Esophagus squamous epithelium (tissue), 4 donors: ENCODE measurements around the gene LITAF.

Experiments used
- POLR2A ChIP-seq, 4 donors: fragments of 450-650 bp; IDR thresholded peaks; one replicate each; pipeline ENCODE4 v1.6.1; 2017; ENCODE audit warnings: antibody characterized with exemption in 4 of 4, mild to moderate bottlenecking in 4 of 4, moderate library complexity in 3 of 4
- TF ChIP-seq, protein P1 (sequence below), 6 experiments: fragments of 450-650 bp in 4 of 6; fragments of 200-600 bp in 2 of 6; sonication (generic) in 2 of 6; IDR thresholded peaks; one replicate each; pipeline ENCODE4 v1.5.1; 2016 to 2019; ENCODE audit warnings: antibody characterized with exemption in 6 of 6, mild to moderate bottlenecking in 4 of 6, moderate library complexity in 4 of 6

DNA sequence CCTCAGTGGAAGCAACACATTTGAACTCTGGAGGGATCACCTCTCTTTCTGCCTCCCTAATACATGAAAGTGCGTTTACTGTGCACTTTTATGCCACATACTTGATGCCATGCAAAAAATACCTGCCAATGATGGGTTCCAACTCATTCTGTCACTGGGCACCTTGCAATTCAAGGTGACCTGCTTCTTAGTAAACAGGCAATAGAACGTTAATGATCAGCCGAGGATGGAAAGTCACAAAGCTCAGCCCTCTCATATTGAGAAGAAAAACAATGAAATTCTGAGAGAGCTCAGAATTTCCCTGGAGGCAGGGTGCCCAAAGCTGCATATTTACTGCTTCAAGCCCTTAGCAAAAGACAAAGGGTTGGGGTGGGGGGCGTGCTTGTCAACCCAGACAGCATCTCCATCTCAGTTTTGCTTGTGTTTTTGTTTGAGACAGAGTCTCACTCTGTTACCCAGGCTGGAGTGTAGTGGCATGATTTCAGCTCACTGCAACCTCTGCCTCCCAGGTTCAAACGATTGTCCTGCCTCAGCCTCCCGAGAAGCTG lies 23.2 kb downstream of the LITAF start:
- TF ChIP-seq, protein P1, sequence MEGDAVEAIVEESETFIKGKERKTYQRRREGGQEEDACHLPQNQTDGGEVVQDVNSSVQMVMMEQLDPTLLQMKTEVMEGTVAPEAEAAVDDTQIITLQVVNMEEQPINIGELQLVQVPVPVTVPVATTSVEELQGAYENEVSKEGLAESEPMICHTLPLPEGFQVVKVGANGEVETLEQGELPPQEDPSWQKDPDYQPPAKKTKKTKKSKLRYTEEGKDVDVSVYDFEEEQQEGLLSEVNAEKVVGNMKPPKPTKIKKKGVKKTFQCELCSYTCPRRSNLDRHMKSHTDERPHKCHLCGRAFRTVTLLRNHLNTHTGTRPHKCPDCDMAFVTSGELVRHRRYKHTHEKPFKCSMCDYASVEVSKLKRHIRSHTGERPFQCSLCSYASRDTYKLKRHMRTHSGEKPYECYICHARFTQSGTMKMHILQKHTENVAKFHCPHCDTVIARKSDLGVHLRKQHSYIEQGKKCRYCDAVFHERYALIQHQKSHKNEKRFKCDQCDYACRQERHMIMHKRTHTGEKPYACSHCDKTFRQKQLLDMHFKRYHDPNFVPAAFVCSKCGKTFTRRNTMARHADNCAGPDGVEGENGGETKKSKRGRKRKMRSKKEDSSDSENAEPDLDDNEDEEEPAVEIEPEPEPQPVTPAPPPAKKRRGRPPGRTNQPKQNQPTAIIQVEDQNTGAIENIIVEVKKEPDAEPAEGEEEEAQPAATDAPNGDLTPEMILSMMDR (IDR thresholded peaks at IDR 0.05) = no peak
- no peak for TF ChIP-seq POLR2A (IDR thresholded peaks at IDR 0.05)
